HepG2 (cell line): ENCODE measurements around the gene COL9A3. TPM values are rescaled to one million over a fixed set of nuclear protein-coding genes. Genes with fewer than 3 reads are reported as not detected.

ENCODE experiments used
- FLYWCH1 ChIP-seq: sonication (generic); formaldehyde crosslinking; IDR thresholded peaks from 2 replicates; pipeline ENCODE4 v1.8.1; 2023; ENCODE audit warnings: mild to moderate bottlenecking, missing genetic modification reagents
- FOSL1 ChIP-seq: sonication (generic); formaldehyde crosslinking; IDR thresholded peaks from 2 replicates; pipeline ENCODE4 v1.9.0; 2021; ENCODE audit warnings: missing genetic modification reagents, borderline replicate concordance
- HIVEP1 ChIP-seq: sonication (generic); formaldehyde crosslinking; IDR thresholded peaks from 2 replicates; pipeline ENCODE4 v1.4.0; 2020; ENCODE audit warnings: mild to moderate bottlenecking, missing genetic modification reagents
- NR3C1 ChIP-seq: sonication (generic); formaldehyde crosslinking; IDR thresholded peaks from 2 replicates; pipeline ENCODE4 v1.4.0; 2020; ENCODE audit warnings: missing genetic modification reagents
- RARG ChIP-seq: sonication (generic); formaldehyde crosslinking; IDR thresholded peaks from 2 replicates; pipeline ENCODE4 v1.4.0; 2020; ENCODE audit warnings: low read depth, mild to moderate bottlenecking, missing genetic modification reagents
- SIX1 ChIP-seq: sonication (generic); formaldehyde crosslinking; IDR thresholded peaks from 2 replicates; pipeline ENCODE4 v1.4.0; 2020; ENCODE audit warnings: missing genetic modification reagents, borderline replicate concordance
- TCF7 ChIP-seq: sonication (generic); IDR thresholded peaks from 2 replicates; pipeline ENCODE4 v1.6.1; 2016; ENCODE audit warnings: antibody characterized with exemption, low read depth
- ZNF160 ChIP-seq: sonication (generic); formaldehyde crosslinking; IDR thresholded peaks from 2 replicates; pipeline ENCODE4 v1.8.0; 2022; ENCODE audit warnings: mild to moderate bottlenecking, inconsistent platforms, missing genetic modification reagents
- ZNF432 ChIP-seq: sonication (generic); formaldehyde crosslinking; IDR thresholded peaks from 2 replicates; pipeline ENCODE4 v1.5.0; 2020; ENCODE audit warnings: missing genetic modification reagents, mild to moderate bottlenecking, borderline replicate concordance
- polyA plus RNA-seq, 8 experiments: library from polyadenylated mRNA; depleted of rRNA in 3 of 8; stranded (reverse) in 7 of 8; unstranded in 1 of 8; fragments of >200 nt; fragmentation: Illumina TruSeq in 4 of 8; extraction: Trizol in 4 of 8; gene quantifications; 2 replicates each; pipeline versions ENCODE4 v1.2.1 to v1.2.3, GENCODE V29; 2011 to 2016; ENCODE audit warnings: low read depth in 4 of 8, missing spikeins in 1 of 8, mixed read lengths in 1 of 8; ENCODE audit not compliant: insufficient read depth in 1 of 8
- total RNA-seq, 5 experiments: library from RNA; depleted of rRNA; stranded (reverse); fragments of >200 nt; fragmentation: Illumina TruSeq; extraction: Trizol; gene quantifications; 2 replicates each; pipeline ENCODE4 v1.2.3, GENCODE V29; 2016; ENCODE audit warnings: low read depth in 1 of 5
- TF ChIP-seq, protein P1 (sequence below), 2 experiments: sonication (generic) in 1 of 2; formaldehyde crosslinking in 1 of 2; IDR thresholded peaks; 2 replicates each; pipeline versions ENCODE4 v1.5.1 to v1.6.1; 2011 to 2020; ENCODE audit warnings: borderline replicate concordance in 1 of 2, low read depth in 1 of 2, low read length in 1 of 2, mild to moderate bottlenecking in 1 of 2, missing genetic modification reagents in 1 of 2, moderate library complexity in 1 of 2
- TF ChIP-seq, protein P2 (sequence below): sonication (generic); formaldehyde crosslinking; IDR thresholded peaks from 2 replicates; pipeline ENCODE4 v1.8.0; 2022; ENCODE audit warnings: missing genetic modification reagents, mild to moderate bottlenecking, borderline replicate concordance
- TF ChIP-seq, protein P3 (sequence below): sonication (generic); formaldehyde crosslinking; IDR thresholded peaks from 2 replicates; pipeline ENCODE4 v1.4.0; 2020; ENCODE audit warnings: low read depth, mild to moderate bottlenecking, missing genetic modification reagents
- TF ChIP-seq, protein P4 (sequence below): sonication (generic); formaldehyde crosslinking; IDR thresholded peaks from 2 replicates; pipeline ENCODE4 v1.5.0; 2020; ENCODE audit warnings: missing genetic modification reagents
- TF ChIP-seq, protein P5 (sequence below): sonication (generic); formaldehyde crosslinking; IDR thresholded peaks from 2 replicates; pipeline ENCODE4 v1.9.0; 2021; ENCODE audit warnings: missing genetic modification reagents, mild to moderate bottlenecking, borderline replicate concordance
- TF ChIP-seq, protein P6 (sequence below): IDR thresholded peaks from 2 replicates; pipeline ENCODE4 v1.6.1; 2016; ENCODE audit warnings: mild to moderate bottlenecking, missing biosample characterization, missing genetic modification reagents
- TF ChIP-seq, protein P7 (sequence below): sonication (generic); formaldehyde crosslinking; IDR thresholded peaks from 2 replicates; pipeline ENCODE4 v1.4.0; 2020; ENCODE audit warnings: mild to moderate bottlenecking, low read depth, missing genetic modification reagents

Gene COL9A3
- total and polyA plus RNA-seq, 2 of the 13 experiments (the other 11 are each of a cell fraction or from before 2014, with no cell fraction given), result 155 to 204 TPM

DNA sequence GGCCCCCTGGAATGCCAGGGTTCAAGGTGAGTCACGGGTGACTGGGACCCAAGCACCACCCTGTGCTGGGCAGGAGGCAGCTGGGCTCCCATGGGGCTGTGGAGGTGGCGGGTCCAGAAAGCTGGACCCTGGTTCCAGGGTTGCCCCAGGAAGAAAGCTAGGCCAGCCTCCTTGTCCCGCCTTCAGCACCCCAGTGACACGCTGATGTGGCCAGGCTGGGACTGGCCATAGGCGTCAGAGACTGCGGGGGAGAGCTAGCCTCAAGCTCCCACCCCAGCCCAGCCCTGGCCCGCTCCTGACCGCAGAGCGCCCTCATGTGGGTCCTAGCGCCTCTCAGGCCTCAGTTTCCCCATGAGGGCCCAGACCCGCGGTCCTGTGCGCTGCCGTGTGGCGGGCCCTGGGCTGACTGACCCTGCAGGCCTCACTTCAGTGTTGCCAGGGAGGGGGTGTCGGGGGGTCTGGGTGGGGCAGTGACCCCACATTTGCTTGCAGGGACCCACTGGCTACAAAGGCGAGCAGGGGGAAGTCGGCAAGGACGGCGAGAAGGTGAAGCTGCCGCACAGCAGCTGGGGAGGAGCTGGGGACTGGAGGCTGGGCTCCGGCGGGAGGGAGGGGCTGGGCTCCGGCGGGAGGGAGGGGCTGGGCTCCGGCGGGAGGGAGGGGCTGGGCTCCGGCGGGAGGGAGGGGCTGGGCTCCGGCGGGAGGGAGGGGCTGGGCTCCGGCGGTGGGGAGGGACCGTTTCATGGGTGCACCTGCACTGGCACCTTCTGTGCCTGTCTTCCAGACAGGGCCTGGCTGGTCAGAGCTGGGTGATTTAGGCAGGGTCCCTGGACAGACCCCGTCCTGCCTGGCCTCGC is 7.9 kb downstream of the COL9A3 start (continued):
- TF ChIP-seq, protein P1, sequence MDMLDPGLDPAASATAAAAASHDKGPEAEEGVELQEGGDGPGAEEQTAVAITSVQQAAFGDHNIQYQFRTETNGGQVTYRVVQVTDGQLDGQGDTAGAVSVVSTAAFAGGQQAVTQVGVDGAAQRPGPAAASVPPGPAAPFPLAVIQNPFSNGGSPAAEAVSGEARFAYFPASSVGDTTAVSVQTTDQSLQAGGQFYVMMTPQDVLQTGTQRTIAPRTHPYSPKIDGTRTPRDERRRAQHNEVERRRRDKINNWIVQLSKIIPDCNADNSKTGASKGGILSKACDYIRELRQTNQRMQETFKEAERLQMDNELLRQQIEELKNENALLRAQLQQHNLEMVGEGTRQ (IDR thresholded peaks at IDR 0.05; ENCODE audit: low read depth, low read length), result no peak
- TF ChIP-seq, protein P1 (CRISPR knock-in tag; IDR thresholded peaks at IDR 0.05; ENCODE audit: borderline replicate concordance), result no peak
- TF ChIP-seq FLYWCH1 (CRISPR knock-in tag) (no peak), ZNF432 (no peak), TCF7 (0 out of 2 replicates have a peak, but pooled peaks have one; percentile 16), SIX1 (no peak), RARG (CRISPR knock-in tag) (no peak), HIVEP1 (CRISPR knock-in tag) (peak; percentile 62; the same call in 1 of the 2 replicates), NR3C1 (CRISPR knock-in tag) (no peak), FOSL1 (CRISPR knock-in tag) (0 out of 2 replicates have a peak, but pooled peaks have one; percentile 43), ZNF160 (CRISPR knock-in tag) (peak; percentile 46; the same call in 1 of the 2 replicates)
- TF ChIP-seq, protein P2, sequence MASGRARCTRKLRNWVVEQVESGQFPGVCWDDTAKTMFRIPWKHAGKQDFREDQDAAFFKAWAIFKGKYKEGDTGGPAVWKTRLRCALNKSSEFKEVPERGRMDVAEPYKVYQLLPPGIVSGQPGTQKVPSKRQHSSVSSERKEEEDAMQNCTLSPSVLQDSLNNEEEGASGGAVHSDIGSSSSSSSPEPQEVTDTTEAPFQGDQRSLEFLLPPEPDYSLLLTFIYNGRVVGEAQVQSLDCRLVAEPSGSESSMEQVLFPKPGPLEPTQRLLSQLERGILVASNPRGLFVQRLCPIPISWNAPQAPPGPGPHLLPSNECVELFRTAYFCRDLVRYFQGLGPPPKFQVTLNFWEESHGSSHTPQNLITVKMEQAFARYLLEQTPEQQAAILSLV (CRISPR knock-in tag), result no peak
- TF ChIP-seq, protein P3, sequence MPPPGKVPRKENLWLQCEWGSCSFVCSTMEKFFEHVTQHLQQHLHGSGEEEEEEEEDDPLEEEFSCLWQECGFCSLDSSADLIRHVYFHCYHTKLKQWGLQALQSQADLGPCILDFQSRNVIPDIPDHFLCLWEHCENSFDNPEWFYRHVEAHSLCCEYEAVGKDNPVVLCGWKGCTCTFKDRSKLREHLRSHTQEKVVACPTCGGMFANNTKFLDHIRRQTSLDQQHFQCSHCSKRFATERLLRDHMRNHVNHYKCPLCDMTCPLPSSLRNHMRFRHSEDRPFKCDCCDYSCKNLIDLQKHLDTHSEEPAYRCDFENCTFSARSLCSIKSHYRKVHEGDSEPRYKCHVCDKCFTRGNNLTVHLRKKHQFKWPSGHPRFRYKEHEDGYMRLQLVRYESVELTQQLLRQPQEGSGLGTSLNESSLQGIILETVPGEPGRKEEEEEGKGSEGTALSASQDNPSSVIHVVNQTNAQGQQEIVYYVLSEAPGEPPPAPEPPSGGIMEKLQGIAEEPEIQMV (CRISPR knock-in tag), result no peak
- TF ChIP-seq, protein P4, sequence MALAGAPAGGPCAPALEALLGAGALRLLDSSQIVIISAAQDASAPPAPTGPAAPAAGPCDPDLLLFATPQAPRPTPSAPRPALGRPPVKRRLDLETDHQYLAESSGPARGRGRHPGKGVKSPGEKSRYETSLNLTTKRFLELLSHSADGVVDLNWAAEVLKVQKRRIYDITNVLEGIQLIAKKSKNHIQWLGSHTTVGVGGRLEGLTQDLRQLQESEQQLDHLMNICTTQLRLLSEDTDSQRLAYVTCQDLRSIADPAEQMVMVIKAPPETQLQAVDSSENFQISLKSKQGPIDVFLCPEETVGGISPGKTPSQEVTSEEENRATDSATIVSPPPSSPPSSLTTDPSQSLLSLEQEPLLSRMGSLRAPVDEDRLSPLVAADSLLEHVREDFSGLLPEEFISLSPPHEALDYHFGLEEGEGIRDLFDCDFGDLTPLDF (CRISPR knock-in tag), result no peak
- TF ChIP-seq, protein P5, sequence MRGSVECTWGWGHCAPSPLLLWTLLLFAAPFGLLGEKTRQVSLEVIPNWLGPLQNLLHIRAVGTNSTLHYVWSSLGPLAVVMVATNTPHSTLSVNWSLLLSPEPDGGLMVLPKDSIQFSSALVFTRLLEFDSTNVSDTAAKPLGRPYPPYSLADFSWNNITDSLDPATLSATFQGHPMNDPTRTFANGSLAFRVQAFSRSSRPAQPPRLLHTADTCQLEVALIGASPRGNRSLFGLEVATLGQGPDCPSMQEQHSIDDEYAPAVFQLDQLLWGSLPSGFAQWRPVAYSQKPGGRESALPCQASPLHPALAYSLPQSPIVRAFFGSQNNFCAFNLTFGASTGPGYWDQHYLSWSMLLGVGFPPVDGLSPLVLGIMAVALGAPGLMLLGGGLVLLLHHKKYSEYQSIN (CRISPR knock-in tag), result no peak
- TF ChIP-seq, protein P6, sequence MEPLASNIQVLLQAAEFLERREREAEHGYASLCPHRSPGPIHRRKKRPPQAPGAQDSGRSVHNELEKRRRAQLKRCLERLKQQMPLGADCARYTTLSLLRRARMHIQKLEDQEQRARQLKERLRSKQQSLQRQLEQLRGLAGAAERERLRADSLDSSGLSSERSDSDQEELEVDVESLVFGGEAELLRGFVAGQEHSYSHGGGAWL (CRISPR knock-in tag), result 0 out of 2 replicates have a peak, but pooled peaks have one; percentile 13
- TF ChIP-seq, protein P7, sequence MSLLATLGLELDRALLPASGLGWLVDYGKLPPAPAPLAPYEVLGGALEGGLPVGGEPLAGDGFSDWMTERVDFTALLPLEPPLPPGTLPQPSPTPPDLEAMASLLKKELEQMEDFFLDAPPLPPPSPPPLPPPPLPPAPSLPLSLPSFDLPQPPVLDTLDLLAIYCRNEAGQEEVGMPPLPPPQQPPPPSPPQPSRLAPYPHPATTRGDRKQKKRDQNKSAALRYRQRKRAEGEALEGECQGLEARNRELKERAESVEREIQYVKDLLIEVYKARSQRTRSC (CRISPR knock-in tag), result 0 out of 2 replicates have a peak, but pooled peaks have one; percentile 46
